HepG2 (cell line): ENCODE data around the gene CARMIL1. TPM values are rescaled to one million over a fixed set of nuclear protein-coding genes. Genes with fewer than 3 reads are reported as not detected.

Experiments
- ATAC-seq: fragments of 200-7000 bp; cut with Tn5 transposase; 3 replicates; pipeline ENCODE4 v1.9.1; 2020; ENCODE audit warnings: mild to moderate bottlenecking, moderate library complexity
- BruUV-seq: library from RNA; stranded (reverse); fragments of 400-500 nt; replicated peaks from 2 replicates; lab custom pipeline; 2021; lab: Mats Ljungman, UMichigan
- CTCF ChIA-PET: fragments of 300-600 bp; formaldehyde crosslinking; extraction: SDS; loops from one replicate; lab custom pipeline; 2021; ENCODE audit warnings: low total read pairs, inconsistent platforms, low intra/inter-chr PET ratio; lab: Yijun Ruan, JAX
- POLR2A ChIA-PET: fragments of 350-600 bp; sonication (Branson Sonifier 250); formaldehyde crosslinking; loops from one replicate; lab custom pipeline; 2020; ENCODE audit warnings: antibody characterized with exemption, inconsistent platforms; lab: Yijun Ruan, JAX
- DNase-seq: peaks from one replicate; pipeline ENCODE4 v3.0.0-alpha.2; 2015; ENCODE audit warnings: low spot score
- FAIRE-seq: peaks from 3 replicates; lab custom pipeline; 2011; peaks lifted over from hg19 to GRCh38; lab: Jason Lieb, UNC
- H2AFZ ChIP-seq: one replicate; pipeline ENCODE4 v1.6.1; 2011; ENCODE audit warnings: low read length, inconsistent platforms
- H3K27ac ChIP-seq: fragments of 300-600 bp; 3 replicates; pipeline ENCODE4 v1.8.0; 2011; ENCODE audit warnings: mixed run types, mild to moderate bottlenecking, mixed read lengths, low read length, inconsistent platforms; ENCODE audit not compliant: insufficient read depth; ENCODE audit errors: extremely low read length
- H3K27me3 ChIP-seq, 2 experiments: fragments of 200-600 bp in 1 of 2; 2 replicates in 1 of 2; 3 replicates in 1 of 2; pipeline versions ENCODE4 v1.6.0 to v1.8.0; 2011; ENCODE audit warnings: low read length in 2 of 2, mild to moderate bottlenecking in 2 of 2, moderate library complexity in 2 of 2, inconsistent platforms in 1 of 2; ENCODE audit not compliant: insufficient read depth in 2 of 2, control insufficient read depth in 1 of 2
- H3K36me3 ChIP-seq, 2 experiments: fragments of 200-600 bp in 1 of 2; replicated peaks in 1 of 2; 2 replicates in 1 of 2; 3 replicates in 1 of 2; pipeline versions ENCODE4 v1.5.1 to v1.8.0; 2011; ENCODE audit warnings: low read length in 2 of 2, inconsistent platforms in 1 of 2; ENCODE audit not compliant: insufficient read depth in 2 of 2, control insufficient read depth in 1 of 2
- H3K4me1 ChIP-seq: 2 replicates; pipeline ENCODE4 v1.5.1; 2012; ENCODE audit warnings: low read length, inconsistent platforms; ENCODE audit not compliant: insufficient read depth
- H3K4me2 ChIP-seq: 2 replicates; pipeline ENCODE4 v1.6.0; 2011; ENCODE audit warnings: low read depth, low read length, inconsistent platforms
- H3K4me3 ChIP-seq, 3 experiments: fragments of 200-600 bp in 1 of 3; sonication (generic), shearing (Covaris generic) in 1 of 3; replicated peaks in 1 of 3; 2 replicates each; pipeline ENCODE4 v1.5.1; 2011 to 2016; ENCODE audit warnings: low read length in 3 of 3, inconsistent platforms in 2 of 3, low read depth in 2 of 3, mild to moderate bottlenecking in 2 of 3, control low read depth in 1 of 3, mixed read lengths in 1 of 3; ENCODE audit not compliant: insufficient read depth in 1 of 3
- H3K79me2 ChIP-seq: one replicate; pipeline ENCODE4 v1.6.1; 2011; ENCODE audit warnings: low read length, inconsistent platforms; ENCODE audit not compliant: insufficient read depth
- H3K9ac ChIP-seq: 2 replicates; pipeline ENCODE4 v1.6.0; 2011; ENCODE audit warnings: mild to moderate bottlenecking, low read depth, low read length, inconsistent platforms; ENCODE audit not compliant: insufficient read depth
- H3K9me3 ChIP-seq: 2 replicates; pipeline ENCODE4 v1.5.1; 2012; ENCODE audit warnings: mild to moderate bottlenecking, low read length
- H4K20me1 ChIP-seq: 2 replicates; pipeline ENCODE4 v1.6.0; 2011; ENCODE audit warnings: inconsistent platforms, mild to moderate bottlenecking, low read length, moderate library complexity; ENCODE audit not compliant: insufficient read depth
- AGO2 ChIP-seq: fragments of 200-400 bp; formaldehyde crosslinking; optimal IDR thresholded peaks from 2 replicates; pipeline ENCODE3; 2017; ENCODE audit warnings: mild to moderate bottlenecking, low read depth, low read length, moderate library complexity
- ARNT2 ChIP-seq: sonication (generic); formaldehyde crosslinking; IDR thresholded peaks from 2 replicates; pipeline ENCODE4 v1.8.0; 2022; ENCODE audit warnings: mild to moderate bottlenecking, low read depth, missing genetic modification reagents, moderate library complexity
- ARNTL ChIP-seq: sonication (generic); formaldehyde crosslinking; IDR thresholded peaks from 2 replicates; pipeline ENCODE4 v1.4.0; 2020; ENCODE audit warnings: mild to moderate bottlenecking, missing genetic modification reagents
- CBFB ChIP-seq: sonication (generic); formaldehyde crosslinking; IDR thresholded peaks from 2 replicates; pipeline ENCODE4 v1.4.0; 2020; ENCODE audit warnings: missing genetic modification reagents
- NR2F2 ChIP-seq: IDR thresholded peaks from 2 replicates; pipeline ENCODE4 v1.6.1; 2012; ENCODE audit warnings: low read depth, inconsistent platforms, borderline replicate concordance
- RFX3 ChIP-seq: IDR thresholded peaks from 2 replicates; pipeline ENCODE4 v1.6.1; 2016; ENCODE audit warnings: missing biosample characterization, missing genetic modification reagents
- THAP11 ChIP-seq: IDR thresholded peaks from 2 replicates; pipeline ENCODE4 v1.6.1; 2016; ENCODE audit warnings: missing biosample characterization, missing genetic modification reagents
- TP53 ChIP-seq: sonication (generic); formaldehyde crosslinking; conservative IDR thresholded peaks from 2 replicates; pipeline ENCODE4 v1.4.0; 2020; ENCODE audit warnings: missing genetic modification reagents
- YEATS4 ChIP-seq: sonication (generic); formaldehyde crosslinking; IDR thresholded peaks from 2 replicates; pipeline ENCODE4 v1.4.0; 2020; ENCODE audit warnings: missing genetic modification reagents, borderline replicate concordance
- ZBTB20 ChIP-seq: sonication (generic); formaldehyde crosslinking; IDR thresholded peaks from 2 replicates; pipeline ENCODE4 v1.8.1; 2023; ENCODE audit warnings: missing genetic modification reagents, low read depth, mild to moderate bottlenecking, borderline replicate concordance
- ZKSCAN1 ChIP-seq: fragments of 150-350 bp; IDR thresholded peaks from 2 replicates; pipeline ENCODE4 v1.6.1; 2014; ENCODE audit warnings: low read length
- ZMAT3 ChIP-seq: sonication (generic); formaldehyde crosslinking; conservative IDR thresholded peaks from 2 replicates; pipeline ENCODE4 v1.7.0; 2021; ENCODE audit warnings: missing genetic modification reagents
- ZNF256 ChIP-seq: sonication (generic); formaldehyde crosslinking; conservative IDR thresholded peaks from 2 replicates; pipeline ENCODE4 v1.4.0; 2020; ENCODE audit warnings: missing genetic modification reagents
- ZNF292 ChIP-seq: sonication (generic); formaldehyde crosslinking; IDR thresholded peaks from 2 replicates; pipeline ENCODE4 v1.8.1; 2022; ENCODE audit warnings: mild to moderate bottlenecking, low read depth, missing genetic modification reagents, borderline replicate concordance
- ZNF577 ChIP-seq: sonication (generic); formaldehyde crosslinking; IDR thresholded peaks from 2 replicates; pipeline ENCODE4 v1.4.0; 2020; ENCODE audit warnings: mild to moderate bottlenecking, low read depth, missing genetic modification reagents, borderline replicate concordance
- ZNF773 ChIP-seq: sonication (generic); formaldehyde crosslinking; IDR thresholded peaks from 2 replicates; pipeline ENCODE4 v1.4.0; 2020; ENCODE audit warnings: missing genetic modification reagents, borderline replicate concordance
- WGBS: methylation state at CpG from one replicate; pipeline ENCODE4 v1.1.6; 2017; ENCODE audit warnings: low lambda C conversion rate; 5-methylcytosine and 5-hydroxymethylcytosine counted together
- in situ Hi-C: cut with HindIII; loops from 2 replicates; pipeline ENCODE4 v1.10.0; 2017; ENCODE audit warnings: low pct_unique_long_range_greater_than_20kb; ENCODE audit not compliant: extremely low pct_ligation_motif_present
- intact Hi-C: fragments of 100-400 bp; cut with micrococcal nuclease; formaldehyde crosslinking; loops from one replicate; pipeline ENCODE4 v1.10.0; 2022; ENCODE audit not compliant: unreplicated experiment
- polyA plus RNA-seq, 8 experiments: library from polyadenylated mRNA; depleted of rRNA in 3 of 8; stranded (reverse) in 7 of 8; unstranded in 1 of 8; fragments of >200 nt; fragmentation: Illumina TruSeq in 4 of 8; extraction: Trizol in 4 of 8; gene quantifications; 2 replicates each; pipeline versions ENCODE4 v1.2.1 to v1.2.3, GENCODE V29; 2011 to 2016; ENCODE audit warnings: low read depth in 4 of 8, missing spikeins in 1 of 8, mixed read lengths in 1 of 8; ENCODE audit not compliant: insufficient read depth in 1 of 8
- total RNA-seq, 5 experiments: library from RNA; depleted of rRNA; stranded (reverse); fragments of >200 nt; fragmentation: Illumina TruSeq; extraction: Trizol; gene quantifications; 2 replicates each; pipeline ENCODE4 v1.2.3, GENCODE V29; 2016; ENCODE audit warnings: low read depth in 1 of 5
- TF ChIP-seq, protein P1 (sequence below): sonication (generic); formaldehyde crosslinking; IDR thresholded peaks from 2 replicates; pipeline ENCODE4 v1.4.0; 2020; ENCODE audit warnings: mild to moderate bottlenecking, missing genetic modification reagents

The CARMIL1 gene
- total and polyA plus RNA-seq, 2 of the 13 experiments (the other 11 are each of a cell fraction or from before 2014, with no cell fraction given) = 1.8 to 2.6 TPM

DNA sequence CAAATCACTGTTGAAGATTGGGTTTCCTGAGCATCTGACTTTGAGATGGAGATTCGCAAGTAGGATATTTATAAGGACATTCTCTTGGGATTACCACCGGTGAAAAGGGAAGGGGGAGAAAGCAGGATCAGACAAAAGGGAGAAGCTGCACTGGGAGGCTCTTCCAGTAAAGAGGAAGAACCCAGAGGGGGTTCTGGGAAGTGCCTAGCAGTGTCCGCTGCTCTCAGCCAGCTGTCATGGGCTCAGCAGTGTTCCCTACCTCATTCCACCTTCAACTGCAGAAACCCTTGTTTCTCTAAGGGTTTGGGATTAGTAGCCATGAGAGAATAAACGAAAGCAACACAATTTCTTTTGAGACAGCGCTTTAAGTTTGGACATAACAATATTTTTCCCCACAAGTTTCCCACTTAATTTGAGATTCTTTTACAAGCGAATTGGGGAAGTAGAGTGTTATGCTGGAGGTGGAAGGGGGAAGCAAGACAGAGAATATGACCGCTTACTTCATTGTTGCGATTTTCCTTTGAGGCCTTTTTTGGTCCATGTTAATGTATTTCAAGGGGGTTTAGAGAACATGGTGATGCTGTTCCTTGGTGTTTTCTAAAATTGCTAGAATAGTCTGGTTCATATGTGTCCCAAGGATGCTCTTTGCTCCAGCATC, 218.3 kb downstream of the CARMIL1 start (continued):
- TF ChIP-seq ZNF577 (CRISPR knock-in tag) (no peak), AGO2 (no peak), ZNF256 (CRISPR knock-in tag) (no peak), ZNF773 (CRISPR knock-in tag) (no peak)

DNA sequence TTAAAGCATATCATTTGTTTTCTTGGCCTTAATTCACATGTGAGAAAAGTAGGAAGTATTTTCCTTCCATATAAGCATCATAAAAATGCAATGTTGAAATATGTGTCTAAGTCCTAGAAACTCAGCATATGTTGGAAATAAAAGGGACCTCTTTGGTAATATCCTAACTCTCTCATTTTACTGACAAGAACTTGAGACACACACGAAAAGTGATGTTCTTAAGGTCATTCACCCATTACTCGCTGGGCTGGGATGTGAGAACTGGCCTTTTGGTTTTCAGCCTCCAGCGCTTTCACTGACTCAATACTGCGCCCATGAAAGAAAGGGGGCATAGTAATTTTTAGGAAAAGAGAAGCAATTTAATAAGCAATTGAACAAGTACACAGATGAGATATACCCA, 219.3 kb downstream of the CARMIL1 start:
- H2AFZ ChIP-seq = no peak overlapping the region
- H3K4me1 ChIP-seq = no peaks in the 10 kb centered on the region
- ChIA-PET CTCF (no interaction called here), POLR2A (no interaction called here)
- H3K27ac ChIP-seq = no peak overlapping the region
- H3K9me3 ChIP-seq = no peaks in the 10 kb centered on the region
- H3K36me3 ChIP-seq = no peaks in the 10 kb centered on the region
- no peaks in the 10 kb centered on the region for H3K79me2 ChIP-seq
- FAIRE-seq = no peak
- in situ Hi-C loops (no loop called here), intact Hi-C loops (no loop called here)
- H3K4me3 ChIP-seq = no peak overlapping the region
- ATAC-seq = no peak
- H4K20me1 ChIP-seq = no peaks in the 10 kb centered on the region
- no peaks in the 10 kb centered on the region for H3K27me3 ChIP-seq
- 52% methylated on average over 4 of the region's 4 CpGs for WGBS
- no peak for DNase-seq
- H3K4me2 ChIP-seq = no peak overlapping the region
- no peak overlapping the region for H3K9ac ChIP-seq
- BruUV-seq = no TSS peak
- TF ChIP-seq RFX3 (CRISPR knock-in tag) (no peak), THAP11 (CRISPR knock-in tag) (no peak), ZMAT3 (no peak), ZKSCAN1 (no peak), TP53 (CRISPR knock-in tag) (no peak), ARNTL (CRISPR knock-in tag) (no peak), NR2F2 (no peak), ZNF292 (CRISPR knock-in tag) (no peak), ZBTB20 (no peak), ARNT2 (CRISPR knock-in tag) (no peak), ZNF577 (CRISPR knock-in tag) (no peak), YEATS4 (CRISPR knock-in tag) (no peak), CBFB (CRISPR knock-in tag) (no peak)
- TF ChIP-seq, protein P1, sequence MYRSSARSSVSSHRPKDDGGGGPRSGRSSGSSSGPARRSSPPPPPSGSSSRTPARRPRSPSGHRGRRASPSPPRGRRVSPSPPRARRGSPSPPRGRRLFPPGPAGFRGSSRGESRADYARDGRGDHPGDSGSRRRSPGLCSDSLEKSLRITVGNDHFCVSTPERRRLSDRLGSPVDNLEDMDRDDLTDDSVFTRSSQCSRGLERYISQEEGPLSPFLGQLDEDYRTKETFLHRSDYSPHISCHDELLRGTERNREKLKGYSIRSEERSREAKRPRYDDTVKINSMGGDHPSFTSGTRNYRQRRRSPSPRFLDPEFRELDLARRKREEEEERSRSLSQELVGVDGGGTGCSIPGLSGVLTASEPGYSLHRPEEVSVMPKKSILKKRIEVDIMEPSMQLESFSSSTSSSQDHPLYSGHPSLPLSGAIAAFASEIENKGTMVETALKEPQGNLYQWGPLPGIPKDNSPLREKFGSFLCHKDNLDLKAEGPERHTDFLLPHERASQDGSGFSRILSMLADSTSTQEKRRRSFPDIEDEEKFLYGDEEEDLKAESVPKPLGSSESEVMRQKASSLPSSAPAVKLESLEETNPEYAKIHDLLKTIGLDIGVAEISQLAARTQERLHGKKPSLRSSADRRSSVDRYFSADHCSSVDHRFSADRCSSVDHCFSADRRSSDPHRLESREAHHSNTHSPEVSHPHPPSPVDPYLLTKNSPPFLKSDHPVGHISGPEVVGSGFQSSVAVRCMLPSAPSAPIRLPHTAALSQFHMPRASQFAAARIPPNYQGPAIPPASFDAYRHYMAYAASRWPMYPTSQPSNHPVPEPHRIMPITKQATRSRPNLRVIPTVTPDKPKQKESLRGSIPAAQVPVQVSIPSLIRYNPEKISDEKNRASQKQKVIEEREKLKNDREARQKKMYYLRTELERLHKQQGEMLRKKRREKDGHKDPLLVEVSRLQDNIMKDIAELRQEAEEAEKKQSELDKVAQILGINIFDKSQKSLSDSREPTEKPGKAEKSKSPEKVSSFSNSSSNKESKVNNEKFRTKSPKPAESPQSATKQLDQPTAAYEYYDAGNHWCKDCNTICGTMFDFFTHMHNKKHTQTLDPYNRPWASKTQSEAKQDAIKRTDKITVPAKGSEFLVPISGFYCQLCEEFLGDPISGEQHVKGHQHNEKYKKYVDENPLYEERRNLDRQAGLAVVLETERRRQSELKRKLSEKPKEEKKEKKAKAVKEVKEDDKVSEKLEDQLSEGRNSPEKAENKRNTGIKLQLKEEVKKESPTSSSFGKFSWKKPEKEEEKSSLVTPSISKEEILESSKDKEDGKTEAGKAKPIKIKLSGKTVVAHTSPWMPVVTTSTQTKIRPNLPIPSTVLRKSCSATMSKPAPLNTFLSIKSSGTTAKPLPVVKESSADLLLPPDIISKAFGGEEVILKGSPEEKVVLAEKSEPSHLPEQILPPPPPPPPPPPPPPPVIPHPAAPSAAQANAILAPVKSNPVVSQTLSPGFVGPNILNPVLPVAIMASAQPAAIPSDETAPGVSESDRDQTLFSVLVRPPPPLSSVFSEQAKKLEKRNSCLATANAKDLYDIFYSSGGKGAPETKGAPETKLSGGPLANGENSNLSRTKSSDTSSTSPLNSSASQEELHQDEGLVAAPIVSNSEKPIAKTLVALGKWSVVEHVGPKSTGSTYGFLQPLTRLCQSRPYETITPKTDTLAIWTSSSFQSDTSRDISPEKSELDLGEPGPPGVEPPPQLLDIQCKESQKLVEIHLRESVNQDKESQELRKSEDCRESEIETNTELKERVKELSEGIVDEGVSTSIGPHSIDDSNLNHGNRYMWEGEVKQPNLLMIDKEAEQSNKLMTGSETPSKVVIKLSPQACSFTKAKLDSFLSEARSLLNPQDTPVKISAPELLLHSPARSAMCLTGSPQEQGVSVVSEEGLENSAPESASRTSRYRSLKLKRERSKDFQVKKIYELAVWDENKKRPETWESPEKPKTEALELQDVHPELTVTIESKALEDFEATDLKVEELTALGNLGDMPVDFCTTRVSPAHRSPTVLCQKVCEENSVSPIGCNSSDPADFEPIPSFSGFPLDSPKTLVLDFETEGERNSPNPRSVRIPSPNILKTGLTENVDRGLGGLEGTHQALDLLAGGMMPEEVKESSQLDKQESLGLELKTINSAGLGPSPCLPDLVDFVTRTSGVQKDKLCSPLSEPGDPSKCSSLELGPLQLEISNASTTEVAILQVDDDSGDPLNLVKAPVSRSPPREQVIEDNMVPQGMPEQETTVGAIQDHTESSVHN (CRISPR knock-in tag) = no peak
